HepG2 (cell line): ENCODE results near the gene GRIK4.

Source experiments
- CAMTA2 ChIP-seq: sonication (generic); formaldehyde crosslinking; IDR thresholded peaks from 2 replicates; pipeline ENCODE4 v1.4.0; 2020; ENCODE audit warnings: mild to moderate bottlenecking, missing genetic modification reagents, borderline replicate concordance
- PHF8 ChIP-seq: sonication (generic); formaldehyde crosslinking; IDR thresholded peaks from 2 replicates; pipeline ENCODE4 v1.5.0; 2020; ENCODE audit warnings: missing genetic modification reagents

- TF ChIP-seq PHF8 (CRISPR knock-in tag) (no peak), CAMTA2 (CRISPR knock-in tag) (no peak)
Observed at GRCh38 chr11:120823159-120823558, 311.6 kb downstream of the GRIK4 start.
